ENCODE results near the gene MYO1F.

Gene MYO1F

GRCh38 chr19:8513687-8514504, 63.3 kb downstream of the MYO1F start, which contains the start of gene ZNF414:
ZNF414 (minus strand) TSS chr19:8514167; CDS start chr19:8514046, 121 bp downstream.
- DNase-seq: peak; percentile 50

- no peak for DNase-seq
Measured at GRCh38 chr19:8513036-8513686, 64.1 kb downstream of the MYO1F start.

GRCh38 chr19:8512115-8512967, 64.9 kb downstream of the MYO1F start:
- DNase-seq: no peak

GRCh38 chr19:8511573-8512101, 65.6 kb downstream of the MYO1F start:
- DNase-seq: no peak

GRCh38 chr19:8510589-8511115, 66.6 kb downstream of the MYO1F start:
- no peak for DNase-seq

- no peak for DNase-seq
Measured at GRCh38 chr19:8506402-8506957, 70.8 kb downstream of the MYO1F start.

- DNase-seq: no peak
Measured at GRCh38 chr19:8505680-8506401, 71.4 kb downstream of the MYO1F start.

- no peak for DNase-seq
Measured at GRCh38 chr19:8504919-8505318, 72.3 kb downstream of the MYO1F start.

GRCh38 chr19:8504171-8504570, 73.1 kb downstream of the MYO1F start:
- no peak for DNase-seq

GRCh38 chr19:8503510-8503909, 73.7 kb downstream of the MYO1F start:
- no peak for DNase-seq

- no peak for DNase-seq
Measured at GRCh38 chr19:8501981-8502380, 75.3 kb downstream of the MYO1F start.

GRCh38 chr19:8501516-8501915, 75.7 kb downstream of the MYO1F start:
- no peak for DNase-seq

GRCh38 chr19:8500158-8500557, 77.1 kb downstream of the MYO1F start:
- DNase-seq: no peak

GRCh38 chr19:8499048-8499833, 78.0 kb downstream of the MYO1F start:
- no peak for DNase-seq

- no peak for DNase-seq
Measured at GRCh38 chr19:8498295-8498694, 78.9 kb downstream of the MYO1F start.

- DNase-seq: no peak
Measured at GRCh38 chr19:8494158-8494557, 83.1 kb downstream of the MYO1F start.

- no peak for DNase-seq
Measured at GRCh38 chr19:8491574-8491973, 85.7 kb downstream of the MYO1F start.

- no peak for DNase-seq
Measured at GRCh38 chr19:8490873-8491272, 86.4 kb downstream of the MYO1F start.

- DNase-seq: no peak
Measured at GRCh38 chr19:8490395-8490760, 86.9 kb downstream of the MYO1F start.

- no peak for DNase-seq
Measured at GRCh38 chr19:8489561-8490394, 87.5 kb downstream of the MYO1F start.

All from NCI-H187 treated with DMSO at 0.1 percent for 48 hours (cell line).